HG03097 (cell line): Measurements from ENCODE around the gene CALM1.
A peak's percentile ranks its signal among the peaks of the same experiment; 100 is the strongest.

ENCODE experiments used
- ATAC-seq: cut with Tn5 transposase; IDR thresholded peaks from one replicate; pipeline ENCODE4 v1.9.1; 2021; ENCODE audit not compliant: unreplicated experiment, low FRiP score

CALM1 gene

GRCh38 chr14:90396341-90397339 lies at the start of gene CALM1:
CALM1 (plus strand) TSS chr14:90397029; CDS start chr14:90397231, 202 bp downstream.
- ATAC-seq: peak; percentile 74

GRCh38 chr14:90348270-90348669 lies 48.6 kb upstream of the CALM1 start:
- ATAC-seq: no peak

GRCh38 chr14:90349739-90350138 lies 47.1 kb upstream of the CALM1 start:
- no peak for ATAC-seq

GRCh38 chr14:90354551-90355298 lies 42.1 kb upstream of the CALM1 start:
- ATAC-seq: no peak

- no peak for ATAC-seq
These were observed 41.0 kb upstream of the CALM1 start for GRCh38 chr14:90355540-90356518.

- ATAC-seq: no peak
These were observed 39.9 kb upstream of the CALM1 start for GRCh38 chr14:90356925-90357324.

- no peak for ATAC-seq
These were observed 38.5 kb upstream of the CALM1 start for GRCh38 chr14:90358359-90358758.

GRCh38 chr14:90361865-90362557 lies 34.8 kb upstream of the CALM1 start:
- ATAC-seq: no peak

GRCh38 chr14:90362558-90362896 lies 34.3 kb upstream of the CALM1 start:
- ATAC-seq: no peak

- no peak for ATAC-seq
These were observed 27.7 kb upstream of the CALM1 start for GRCh38 chr14:90368946-90369721.

GRCh38 chr14:90373887-90374286 lies 22.9 kb upstream of the CALM1 start:
- ATAC-seq: no peak

- ATAC-seq: no peak
These were observed 22.0 kb upstream of the CALM1 start for GRCh38 chr14:90374813-90375212.

- ATAC-seq: no peak
These were observed 20.9 kb upstream of the CALM1 start for GRCh38 chr14:90375934-90376333.

- no peak for ATAC-seq
These were observed 18.6 kb upstream of the CALM1 start for GRCh38 chr14:90378249-90378648.

- ATAC-seq: no peak
These were observed 17.7 kb upstream of the CALM1 start for GRCh38 chr14:90379106-90379505.

- no peak for ATAC-seq
These were observed 15.6 kb upstream of the CALM1 start for GRCh38 chr14:90381011-90381786.

GRCh38 chr14:90381999-90382451 lies 14.8 kb upstream of the CALM1 start:
- no peak for ATAC-seq

- peak; percentile 0 for ATAC-seq
These were observed 14.2 kb upstream of the CALM1 start for GRCh38 chr14:90382491-90383125.
